ENCODE results near the gene TINCR. TPM values are rescaled to one million over a fixed set of nuclear protein-coding genes. Genes with fewer than 3 reads are reported as not detected.

TINCR gene
- polyA plus RNA-seq, 1 donor from 2014 or later, result 2.0 TPM

DNA sequence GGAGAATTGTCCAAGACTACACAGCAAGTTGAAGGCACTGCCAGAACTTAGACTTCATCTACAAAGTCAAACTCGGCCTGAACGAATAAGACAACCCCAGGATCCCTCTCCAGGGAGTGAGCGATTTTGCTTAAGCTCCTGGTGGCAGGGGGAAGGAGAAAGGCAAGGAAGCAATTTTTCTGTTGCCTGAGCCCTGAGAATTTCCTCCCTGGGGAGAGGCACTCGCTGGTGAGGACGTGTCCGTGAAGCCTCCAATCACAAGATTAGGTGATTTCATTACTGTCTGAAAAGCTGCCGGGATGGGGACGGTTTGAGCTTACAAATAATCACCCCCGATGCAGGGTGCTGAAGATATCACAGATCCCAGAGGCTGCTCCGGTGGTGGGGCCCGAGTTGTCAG lies 45.6 kb downstream of the TINCR start:
- Histone ChIP-seq H4K20me1 (ENCODE audit: insufficient read depth) (no peaks in the 10 kb centered on the region), H3K4me2 (ENCODE audit: low read length) (no peak overlapping the region), H3K79me2 (replicated peaks; ENCODE audit: insufficient read depth, low read length) (no peaks in the 10 kb centered on the region), H3F3A (ENCODE audit: insufficient read depth, low read length, poor library complexity, severe bottlenecking) (no peaks in the 10 kb centered on the region), H3K27me3 (ENCODE audit: insufficient read depth, low read depth, low read length) (no peaks in the 10 kb centered on the region), H3K27ac (ENCODE audit: low read length) (no peak overlapping the region), H2AFZ (ENCODE audit: low read depth, low read length) (no peak overlapping the region), H3K9ac (ENCODE audit: low read length) (no peak overlapping the region), H3K9me3 (ENCODE audit: low read length) (no peaks in the 10 kb centered on the region), H3K36me3 (ENCODE audit: insufficient read depth, low read length) (no peaks in the 10 kb centered on the region), H3K4me3 (ENCODE audit: low read length) (no peak overlapping the region), H3K9me2 (ENCODE audit: insufficient read depth, low read length) (no peaks in the 10 kb centered on the region)
- TF ChIP-seq SMC3 (conservative IDR thresholded peaks at IDR 0.05; ENCODE audit: poor library complexity), result no peak
- no peak for TF ChIP-seq MXI1 (conservative IDR thresholded peaks at IDR 0.05; ENCODE audit: poor library complexity, severe bottlenecking)
- no peak for TF ChIP-seq EP300 (conservative IDR thresholded peaks at IDR 0.05; ENCODE audit: poor library complexity, severe bottlenecking)
- TF ChIP-seq, protein P1, sequence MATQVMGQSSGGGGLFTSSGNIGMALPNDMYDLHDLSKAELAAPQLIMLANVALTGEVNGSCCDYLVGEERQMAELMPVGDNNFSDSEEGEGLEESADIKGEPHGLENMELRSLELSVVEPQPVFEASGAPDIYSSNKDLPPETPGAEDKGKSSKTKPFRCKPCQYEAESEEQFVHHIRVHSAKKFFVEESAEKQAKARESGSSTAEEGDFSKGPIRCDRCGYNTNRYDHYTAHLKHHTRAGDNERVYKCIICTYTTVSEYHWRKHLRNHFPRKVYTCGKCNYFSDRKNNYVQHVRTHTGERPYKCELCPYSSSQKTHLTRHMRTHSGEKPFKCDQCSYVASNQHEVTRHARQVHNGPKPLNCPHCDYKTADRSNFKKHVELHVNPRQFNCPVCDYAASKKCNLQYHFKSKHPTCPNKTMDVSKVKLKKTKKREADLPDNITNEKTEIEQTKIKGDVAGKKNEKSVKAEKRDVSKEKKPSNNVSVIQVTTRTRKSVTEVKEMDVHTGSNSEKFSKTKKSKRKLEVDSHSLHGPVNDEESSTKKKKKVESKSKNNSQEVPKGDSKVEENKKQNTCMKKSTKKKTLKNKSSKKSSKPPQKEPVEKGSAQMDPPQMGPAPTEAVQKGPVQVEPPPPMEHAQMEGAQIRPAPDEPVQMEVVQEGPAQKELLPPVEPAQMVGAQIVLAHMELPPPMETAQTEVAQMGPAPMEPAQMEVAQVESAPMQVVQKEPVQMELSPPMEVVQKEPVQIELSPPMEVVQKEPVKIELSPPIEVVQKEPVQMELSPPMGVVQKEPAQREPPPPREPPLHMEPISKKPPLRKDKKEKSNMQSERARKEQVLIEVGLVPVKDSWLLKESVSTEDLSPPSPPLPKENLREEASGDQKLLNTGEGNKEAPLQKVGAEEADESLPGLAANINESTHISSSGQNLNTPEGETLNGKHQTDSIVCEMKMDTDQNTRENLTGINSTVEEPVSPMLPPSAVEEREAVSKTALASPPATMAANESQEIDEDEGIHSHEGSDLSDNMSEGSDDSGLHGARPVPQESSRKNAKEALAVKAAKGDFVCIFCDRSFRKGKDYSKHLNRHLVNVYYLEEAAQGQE (IDR thresholded peaks at IDR 0.05; ENCODE audit: borderline replicate concordance), result no peak
- TF ChIP-seq EZH2 (IDR thresholded peaks at IDR 0.05; ENCODE audit: borderline replicate concordance, insufficient read depth, low read length, poor library complexity, severe bottlenecking), result no peak
- TF ChIP-seq, protein P2, sequence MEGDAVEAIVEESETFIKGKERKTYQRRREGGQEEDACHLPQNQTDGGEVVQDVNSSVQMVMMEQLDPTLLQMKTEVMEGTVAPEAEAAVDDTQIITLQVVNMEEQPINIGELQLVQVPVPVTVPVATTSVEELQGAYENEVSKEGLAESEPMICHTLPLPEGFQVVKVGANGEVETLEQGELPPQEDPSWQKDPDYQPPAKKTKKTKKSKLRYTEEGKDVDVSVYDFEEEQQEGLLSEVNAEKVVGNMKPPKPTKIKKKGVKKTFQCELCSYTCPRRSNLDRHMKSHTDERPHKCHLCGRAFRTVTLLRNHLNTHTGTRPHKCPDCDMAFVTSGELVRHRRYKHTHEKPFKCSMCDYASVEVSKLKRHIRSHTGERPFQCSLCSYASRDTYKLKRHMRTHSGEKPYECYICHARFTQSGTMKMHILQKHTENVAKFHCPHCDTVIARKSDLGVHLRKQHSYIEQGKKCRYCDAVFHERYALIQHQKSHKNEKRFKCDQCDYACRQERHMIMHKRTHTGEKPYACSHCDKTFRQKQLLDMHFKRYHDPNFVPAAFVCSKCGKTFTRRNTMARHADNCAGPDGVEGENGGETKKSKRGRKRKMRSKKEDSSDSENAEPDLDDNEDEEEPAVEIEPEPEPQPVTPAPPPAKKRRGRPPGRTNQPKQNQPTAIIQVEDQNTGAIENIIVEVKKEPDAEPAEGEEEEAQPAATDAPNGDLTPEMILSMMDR (IDR thresholded peaks at IDR 0.05; ENCODE audit: poor library complexity, severe bottlenecking), result no peak
- no peak for TF ChIP-seq TAF1 (IDR thresholded peaks at IDR 0.05; ENCODE audit: low read depth)
- TF ChIP-seq POLR2AphosphoS5 (IDR thresholded peaks at IDR 0.05), result no peak
- no peak for TF ChIP-seq RAD21 (conservative IDR thresholded peaks at IDR 0.05)

DNA sequence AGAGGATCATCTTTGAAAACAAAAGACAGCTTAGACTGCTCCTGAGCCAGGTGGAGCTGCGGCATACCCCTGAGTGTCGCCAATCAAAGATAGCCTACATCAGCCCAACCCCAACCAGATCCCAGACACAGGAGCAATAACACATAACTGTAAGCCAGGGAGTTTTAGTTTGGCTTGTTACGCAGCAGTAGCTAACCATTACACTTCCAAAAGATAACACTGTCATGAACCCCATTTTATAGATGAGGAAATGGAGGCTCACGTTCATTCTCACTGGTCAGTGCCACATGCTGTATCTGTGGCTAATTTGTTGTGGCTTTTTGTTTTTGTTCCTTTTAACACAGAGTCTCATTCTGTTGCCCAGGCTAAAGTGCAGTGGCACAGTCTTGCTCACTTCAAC lies 47.3 kb downstream of the TINCR start:
- TF ChIP-seq EP300 (conservative IDR thresholded peaks at IDR 0.05; ENCODE audit: poor library complexity, severe bottlenecking), result no peak
- TF ChIP-seq, protein P1 (IDR thresholded peaks at IDR 0.05; ENCODE audit: borderline replicate concordance), result no peak
- no peak for TF ChIP-seq SMC3 (conservative IDR thresholded peaks at IDR 0.05; ENCODE audit: poor library complexity)
- TF ChIP-seq, protein P2 (IDR thresholded peaks at IDR 0.05; ENCODE audit: poor library complexity, severe bottlenecking), result no peak
- TF ChIP-seq EZH2 (IDR thresholded peaks at IDR 0.05; ENCODE audit: borderline replicate concordance, insufficient read depth, low read length, poor library complexity, severe bottlenecking), result no peak
- no peak for TF ChIP-seq TAF1 (IDR thresholded peaks at IDR 0.05; ENCODE audit: low read depth)
- TF ChIP-seq POLR2AphosphoS5 (IDR thresholded peaks at IDR 0.05), result no peak
- TF ChIP-seq RAD21 (conservative IDR thresholded peaks at IDR 0.05), result no peak
- TF ChIP-seq MXI1 (conservative IDR thresholded peaks at IDR 0.05; ENCODE audit: poor library complexity, severe bottlenecking), result no peak
- no peaks in the 10 kb centered on the region for H3K9me2 ChIP-seq (ENCODE audit: insufficient read depth, low read length)
- no peak overlapping the region for H2AFZ ChIP-seq (ENCODE audit: low read depth, low read length)
- no peak overlapping the region for H3K4me2 ChIP-seq (ENCODE audit: low read length)
- no peaks in the 10 kb centered on the region for H4K20me1 ChIP-seq (ENCODE audit: insufficient read depth)
- no peaks in the 10 kb centered on the region for H3K27me3 ChIP-seq (ENCODE audit: insufficient read depth, low read depth, low read length)
- no peak overlapping the region for H3K4me3 ChIP-seq (ENCODE audit: low read length)
- H3K27ac ChIP-seq (ENCODE audit: low read length), result no peak overlapping the region
- H3K9me3 ChIP-seq (ENCODE audit: low read length), result no peaks in the 10 kb centered on the region
- H3F3A ChIP-seq (ENCODE audit: insufficient read depth, low read length, poor library complexity, severe bottlenecking), result no peaks in the 10 kb centered on the region
- H3K79me2 ChIP-seq (replicated peaks; ENCODE audit: insufficient read depth, low read length), result no peaks in the 10 kb centered on the region
- H3K36me3 ChIP-seq (ENCODE audit: insufficient read depth, low read length), result no peaks in the 10 kb centered on the region
- no peak overlapping the region for H3K9ac ChIP-seq (ENCODE audit: low read length)

Measured in neural cell (in vitro differentiated cells).